SK-MEL-5 (cell line): ENCODE data around the gene ERC2. TPM values are rescaled to one million over a fixed set of nuclear protein-coding genes. Genes with fewer than 3 reads are reported as not detected.

Source experiments
- DNase-seq: peaks from one replicate; pipeline ENCODE4 v3.0.0-alpha.2; 2016; ENCODE audit warnings: low read depth, low spot score
- in situ Hi-C: cut with HindIII; loops from 2 replicates; pipeline ENCODE4 v1.10.0; 2016; ENCODE audit warnings: low sequenced_read_pairs, high pct_unique_total_duplicates, low pct_unique_long_range_greater_than_20kb
- total RNA-seq: library from RNA; depleted of rRNA; stranded (reverse); fragments of >200 nt; shearing (Covaris generic); gene quantifications from 2 replicates; pipeline ENCODE4 v1.2.3, GENCODE V29; 2014

ERC2 gene
- total RNA-seq, 1 experiment from 2014 or later = 0.50 TPM

- no peak for DNase-seq
- in situ Hi-C loops = no loop called here
Measured at GRCh38 chr3:55688154-55688553, 780.1 kb downstream of the ERC2 start.

GRCh38 chr3:55687526-55687925 is 780.7 kb downstream of the ERC2 start:
- in situ Hi-C loops = no loop called here
- no peak for DNase-seq

GRCh38 chr3:55686426-55687254 is 781.6 kb downstream of the ERC2 start:
- peak; percentile 35 for DNase-seq

GRCh38 chr3:55683666-55684270 is 784.5 kb downstream of the ERC2 start:
- no peak for DNase-seq
- in situ Hi-C loops = no loop called here

More at GRCh38 chr3:55686426-55687254, 781.6 kb downstream of the ERC2 start:
- in situ Hi-C loops = no loop called here

GRCh38 chr3:55682461-55682860 is 785.8 kb downstream of the ERC2 start:
- no peak for DNase-seq
- in situ Hi-C loops = no loop called here

- in situ Hi-C loops = no loop called here
- no peak for DNase-seq
Measured at GRCh38 chr3:55678546-55679216, 789.6 kb downstream of the ERC2 start.

GRCh38 chr3:55676643-55677042 is 791.6 kb downstream of the ERC2 start:
- no peak for DNase-seq
- in situ Hi-C loops = no loop called here

- no peak for DNase-seq
- in situ Hi-C loops = no loop called here
Measured at GRCh38 chr3:55675478-55675877, 792.8 kb downstream of the ERC2 start.

GRCh38 chr3:55673764-55674163 is 794.5 kb downstream of the ERC2 start:
- DNase-seq = no peak

GRCh38 chr3:55669133-55669532 is 799.1 kb downstream of the ERC2 start:
- in situ Hi-C loops = no loop called here
- no peak for DNase-seq

More at GRCh38 chr3:55673764-55674163, 794.5 kb downstream of the ERC2 start:
- in situ Hi-C loops = no loop called here

- DNase-seq = no peak
- in situ Hi-C loops = no loop called here
Measured at GRCh38 chr3:55668359-55668758, 799.9 kb downstream of the ERC2 start.

- no peak for DNase-seq
- in situ Hi-C loops = no loop called here
Measured at GRCh38 chr3:55664387-55664786, 803.9 kb downstream of the ERC2 start.

- no peak for DNase-seq
- in situ Hi-C loops = no loop called here
Measured at GRCh38 chr3:55662683-55663082, 805.6 kb downstream of the ERC2 start.

- in situ Hi-C loops = no loop called here
- DNase-seq = no peak
Measured at GRCh38 chr3:55661571-55661970, 806.7 kb downstream of the ERC2 start.

- in situ Hi-C loops = no loop called here
- DNase-seq = no peak
Measured at GRCh38 chr3:55661141-55661540, 807.1 kb downstream of the ERC2 start.

GRCh38 chr3:55660642-55661041 is 807.6 kb downstream of the ERC2 start:
- in situ Hi-C loops = no loop called here
- no peak for DNase-seq

GRCh38 chr3:55659701-55660100 is 808.6 kb downstream of the ERC2 start:
- no peak for DNase-seq
- in situ Hi-C loops = no loop called here

GRCh38 chr3:55658690-55659562 is 809.3 kb downstream of the ERC2 start:
- DNase-seq = no peak
- in situ Hi-C loops = no loop called here
